Kidney capillary endothelial cell (primary cell): ENCODE data around the gene THSD7A.
"Not testable (repeated sequence)": the region's sequence is repeated elsewhere in the genome, so short reads cannot be mapped to it uniquely, and the experiment has no call there.

Experiments
- DNase-seq: peaks from one replicate; pipeline ENCODE4 v3.0.0-alpha.2; 2018; ENCODE audit warnings: low spot score

The THSD7A gene

DNA sequence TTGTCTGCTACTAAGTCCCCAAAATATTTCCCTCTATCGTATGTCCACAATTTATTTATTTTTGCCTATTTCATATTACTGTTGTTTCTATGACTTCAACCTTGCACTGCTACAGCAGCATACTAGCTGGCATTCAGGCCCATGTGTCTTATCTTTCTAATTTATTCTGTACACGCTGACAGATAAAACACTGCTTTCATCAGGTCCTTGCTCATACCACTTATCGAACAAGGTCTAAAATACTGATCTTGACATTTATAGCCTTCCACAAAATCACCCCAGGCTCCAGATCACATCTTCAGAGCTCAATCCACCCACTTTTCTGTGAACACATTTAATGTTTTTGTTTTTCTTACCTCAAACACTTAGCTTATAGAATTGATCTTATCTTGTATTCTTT, 374.6 kb downstream of the THSD7A start:
- no peak for DNase-seq

DNA sequence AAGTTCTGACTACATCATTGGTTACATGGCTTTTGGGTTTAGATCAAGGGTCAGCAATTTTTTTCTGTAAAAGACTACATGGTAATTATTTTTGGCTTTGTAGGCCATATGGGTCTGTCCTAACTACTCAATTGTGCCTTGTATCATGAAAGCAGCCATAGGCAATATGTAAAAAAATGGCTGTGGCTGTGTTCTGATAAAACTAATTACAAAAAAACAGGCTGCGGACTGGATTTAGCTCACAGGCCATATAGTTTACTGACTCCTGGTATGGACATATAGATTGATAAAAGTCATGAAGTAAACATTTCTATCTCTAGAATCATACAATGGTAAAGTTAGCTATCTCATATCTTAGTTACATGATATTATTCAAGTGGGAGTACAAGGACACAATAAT, 375.4 kb downstream of the THSD7A start:
- DNase-seq, result no peak

DNA sequence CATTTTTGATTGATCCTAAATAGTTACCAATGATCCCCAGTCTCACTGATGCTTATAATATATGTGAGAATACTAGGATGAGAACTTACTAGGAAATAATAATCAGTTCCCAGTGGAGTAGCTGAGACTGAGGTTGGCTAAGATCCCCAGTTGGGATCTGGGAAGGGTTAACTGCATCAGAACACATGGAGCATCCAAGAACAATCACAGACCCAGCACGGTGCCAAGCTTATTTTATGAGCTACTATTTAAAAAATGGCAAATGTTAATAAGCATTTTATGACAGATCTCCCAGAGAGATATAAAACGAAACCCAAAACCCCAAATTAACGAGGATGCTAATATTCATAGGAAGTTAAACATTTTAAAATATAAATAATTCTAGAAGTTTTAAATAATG, 379.5 kb downstream of the THSD7A start:
- no peak for DNase-seq

DNA sequence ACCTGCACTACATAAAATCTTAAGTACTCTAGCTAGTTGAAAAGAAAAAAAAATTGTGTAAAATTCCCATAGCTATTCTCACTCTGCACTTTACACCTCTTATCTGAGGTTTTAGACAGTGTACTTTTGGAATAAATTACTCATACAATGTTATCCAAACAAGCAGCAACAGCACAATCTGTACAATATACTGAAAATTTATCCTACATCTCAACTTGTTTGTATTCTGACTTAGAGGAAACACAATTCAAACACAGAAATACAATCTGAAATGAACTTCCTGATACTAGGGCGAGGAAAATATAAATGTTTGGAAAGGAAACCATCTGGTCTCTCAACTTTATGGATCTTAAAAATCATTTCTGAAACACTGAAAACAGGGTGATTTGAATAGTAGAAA, 381.7 kb downstream of the THSD7A start:
- DNase-seq, result no peak

DNA sequence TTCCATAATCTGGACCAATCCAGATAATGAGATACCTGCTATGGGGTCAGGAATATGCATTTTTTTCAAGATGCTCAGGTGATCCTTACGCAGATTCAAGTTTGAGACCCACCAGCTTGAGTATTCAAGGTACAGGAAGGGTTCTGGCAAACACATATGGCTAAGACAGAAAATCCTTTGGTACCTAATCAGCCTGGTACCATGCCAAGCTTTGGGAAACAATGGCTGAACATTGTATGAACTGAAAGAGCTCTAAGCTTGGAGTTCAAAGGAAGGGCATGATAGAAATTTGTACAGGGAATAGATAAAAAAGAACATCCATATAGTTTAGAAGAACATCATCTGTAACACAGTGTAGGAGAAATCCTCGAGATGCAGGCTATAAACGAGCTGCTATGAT, 382.7 kb downstream of the THSD7A start:
- no peak for DNase-seq

DNA sequence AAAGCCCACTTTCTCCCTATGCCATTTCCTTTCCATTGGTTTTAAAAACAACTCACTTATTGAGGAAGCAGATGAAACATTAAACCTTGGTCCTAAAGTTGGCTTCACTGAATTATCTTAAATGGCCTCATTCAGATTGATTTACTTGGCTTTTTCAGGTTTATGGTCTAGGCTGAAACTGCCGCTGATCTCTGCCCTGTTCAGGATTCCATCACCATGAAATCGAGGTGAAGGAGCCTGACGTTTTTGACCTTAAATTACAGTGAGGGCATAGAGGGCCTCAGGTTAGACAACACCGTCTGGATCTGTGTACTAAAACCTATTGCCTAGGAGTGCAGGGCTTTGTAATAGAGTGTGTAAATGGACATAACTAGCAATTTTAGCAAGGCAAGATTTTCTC, 383.7 kb downstream of the THSD7A start:
- DNase-seq, result no peak

DNA sequence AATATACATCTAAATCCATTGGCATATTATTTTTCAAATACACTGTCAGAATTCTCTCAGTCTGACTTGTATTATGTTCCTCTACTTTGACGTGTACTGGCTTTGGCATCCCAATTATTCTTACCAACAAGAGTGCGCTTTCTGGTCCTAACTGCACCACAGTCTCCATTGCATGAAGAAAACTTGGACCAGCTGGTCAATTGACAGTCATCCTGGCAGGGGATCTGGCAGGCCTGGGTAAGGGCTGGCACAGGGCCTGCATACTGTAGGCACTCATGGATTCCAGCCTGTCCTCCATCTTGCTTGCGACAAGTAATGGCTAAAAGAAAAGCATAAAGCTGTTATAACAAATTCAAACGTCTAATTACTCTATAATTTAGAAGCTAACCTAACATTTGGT, 384.9 kb downstream of the THSD7A start:
- no peak for DNase-seq

DNA sequence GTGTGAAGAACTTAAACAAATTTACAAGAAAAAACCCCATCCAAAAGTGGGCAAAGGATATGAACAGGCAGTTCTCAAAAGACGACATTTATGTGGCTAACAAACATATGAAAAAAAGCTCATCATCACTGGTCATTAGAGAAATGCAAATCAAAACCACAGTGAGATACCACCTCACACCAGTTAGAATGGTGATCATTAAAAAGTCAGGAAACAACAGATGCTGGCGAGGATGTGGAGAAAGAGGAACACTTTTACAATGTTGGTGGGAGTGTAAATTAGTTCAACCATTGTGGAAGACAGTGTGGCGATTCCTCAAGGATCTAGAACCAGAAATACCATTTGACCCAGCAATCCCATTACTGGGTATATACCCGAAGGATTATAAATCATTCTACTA, 388.1 kb downstream of the THSD7A start:
- DNase-seq, result not testable (repeated sequence)

DNA sequence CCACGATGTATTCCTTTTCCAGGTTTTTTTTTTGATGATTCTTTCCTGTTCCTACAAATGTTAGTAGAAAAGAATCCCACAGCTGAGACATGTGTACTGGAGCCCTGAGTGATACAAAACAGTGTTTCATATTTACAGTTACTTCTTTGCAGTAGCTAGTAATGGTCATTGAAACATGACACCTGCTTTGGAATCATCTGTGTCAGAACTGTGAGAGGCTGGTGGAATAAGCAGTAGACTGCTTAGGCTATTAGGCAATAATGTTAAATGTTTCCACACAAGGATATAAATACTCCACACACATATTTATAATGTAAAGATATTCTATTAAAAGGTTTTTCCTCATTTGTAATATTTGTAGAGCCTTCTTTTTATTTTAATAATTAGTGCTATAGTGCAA, 394.0 kb downstream of the THSD7A start:
- no peak for DNase-seq

DNA sequence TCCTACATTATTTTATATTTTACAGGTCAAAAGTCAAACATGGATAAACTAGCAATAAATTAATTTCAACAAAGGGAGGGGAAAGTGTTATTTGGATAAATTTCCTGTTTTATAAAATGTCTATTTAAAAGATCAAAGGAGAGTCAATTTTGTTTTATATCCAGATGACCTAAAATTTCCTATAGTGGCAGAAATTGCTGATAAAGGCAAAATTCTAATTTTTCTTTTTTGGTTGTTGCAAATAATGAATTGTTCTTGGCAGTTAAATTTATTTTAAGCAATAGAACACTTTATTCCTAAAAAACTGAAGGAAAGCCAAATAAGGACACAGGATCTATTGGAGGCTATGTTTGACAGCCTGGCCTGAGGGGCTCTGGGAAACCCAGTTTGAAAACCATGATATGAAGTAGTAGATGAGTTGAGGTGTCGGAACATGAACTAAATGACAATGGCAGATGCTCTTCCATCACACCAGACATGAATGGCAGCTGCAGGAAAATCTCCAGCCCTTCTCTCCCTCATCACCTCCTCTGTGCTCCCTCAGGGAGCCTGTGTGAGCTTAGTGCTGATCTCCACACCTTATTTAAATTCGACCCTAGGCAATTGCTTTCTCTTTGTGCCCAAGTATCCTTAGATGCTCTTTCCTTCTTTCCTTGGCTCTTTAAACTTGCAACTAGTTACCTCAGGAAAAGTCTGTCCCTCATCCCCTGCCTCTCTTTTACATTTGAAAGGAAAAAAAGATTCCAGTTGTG, 395.0 kb downstream of the THSD7A start:
- DNase-seq, result no peak

DNA sequence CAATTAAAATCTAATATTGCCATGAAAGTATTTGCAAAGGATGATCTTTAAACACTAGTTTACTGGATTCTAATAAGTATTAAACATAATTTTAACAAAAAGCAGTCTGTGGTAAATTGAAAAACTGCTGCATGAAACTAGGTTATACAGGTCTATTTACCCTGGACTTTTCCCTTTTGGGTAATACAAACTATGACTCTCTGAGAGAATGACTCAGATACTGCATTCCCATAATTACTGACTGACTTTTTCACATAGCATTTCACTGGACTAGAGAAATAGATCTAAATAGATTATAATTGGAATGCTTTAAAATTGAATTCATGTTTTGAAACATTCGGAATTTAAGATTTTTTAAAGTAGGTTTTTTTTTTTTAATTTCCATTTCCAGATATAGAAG, 395.7 kb downstream of the THSD7A start:
- DNase-seq, result no peak

DNA sequence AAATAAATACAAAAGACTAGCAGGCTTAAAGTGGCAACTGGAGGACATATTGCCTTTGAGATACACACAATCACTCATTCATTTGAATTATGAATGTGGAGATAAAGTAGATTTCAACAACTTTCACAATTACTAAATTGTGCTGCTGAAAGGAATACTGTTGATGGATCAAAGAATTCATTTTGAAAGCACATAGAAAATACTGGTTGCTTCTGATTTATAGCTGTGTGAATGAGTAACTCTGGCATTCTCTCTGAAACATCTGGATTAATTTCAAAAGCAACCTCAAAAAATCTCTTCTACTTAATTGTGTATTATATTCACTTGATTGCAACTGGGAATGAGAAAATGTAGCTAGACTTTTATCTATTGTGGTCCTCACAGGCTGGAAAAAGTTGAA, 397.6 kb downstream of the THSD7A start:
- no peak for DNase-seq

DNA sequence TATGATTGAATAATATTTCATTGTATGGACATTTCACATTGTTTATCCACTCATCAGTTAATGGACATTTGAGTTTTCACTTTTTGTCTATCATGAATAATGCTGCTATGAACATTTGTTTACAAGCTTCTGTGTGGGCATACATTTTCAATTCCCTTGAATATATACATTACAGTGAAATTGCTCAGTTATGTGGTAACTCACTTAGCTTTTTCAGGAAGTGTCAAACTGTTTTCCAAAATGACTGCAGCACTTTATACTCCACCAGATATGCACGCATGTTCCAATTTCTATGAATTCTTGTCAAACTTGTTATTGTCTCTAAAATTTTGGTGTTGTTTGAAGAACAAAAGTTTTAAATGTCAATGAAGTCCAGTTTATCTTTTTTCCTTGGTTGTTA, 401.2 kb downstream of the THSD7A start:
- DNase-seq, result no peak

DNA sequence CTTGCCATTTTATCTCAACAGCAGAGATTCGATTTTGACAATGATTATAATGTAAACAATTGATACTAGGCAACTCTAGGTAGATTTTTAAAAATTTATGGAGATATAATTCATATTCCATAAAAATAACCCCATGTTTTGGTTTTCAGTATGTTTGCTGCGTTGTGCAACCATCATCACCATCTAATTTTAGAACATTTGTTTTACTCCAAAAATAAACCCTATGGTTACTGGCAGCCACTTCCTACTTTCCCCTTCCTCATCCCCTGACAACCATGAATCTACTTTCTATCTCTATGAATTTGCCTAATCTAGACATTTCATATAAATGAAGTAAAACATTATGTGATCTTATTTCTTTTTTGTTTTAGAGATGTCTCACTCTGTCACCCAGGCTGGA, 401.9 kb downstream of the THSD7A start:
- no peak for DNase-seq

DNA sequence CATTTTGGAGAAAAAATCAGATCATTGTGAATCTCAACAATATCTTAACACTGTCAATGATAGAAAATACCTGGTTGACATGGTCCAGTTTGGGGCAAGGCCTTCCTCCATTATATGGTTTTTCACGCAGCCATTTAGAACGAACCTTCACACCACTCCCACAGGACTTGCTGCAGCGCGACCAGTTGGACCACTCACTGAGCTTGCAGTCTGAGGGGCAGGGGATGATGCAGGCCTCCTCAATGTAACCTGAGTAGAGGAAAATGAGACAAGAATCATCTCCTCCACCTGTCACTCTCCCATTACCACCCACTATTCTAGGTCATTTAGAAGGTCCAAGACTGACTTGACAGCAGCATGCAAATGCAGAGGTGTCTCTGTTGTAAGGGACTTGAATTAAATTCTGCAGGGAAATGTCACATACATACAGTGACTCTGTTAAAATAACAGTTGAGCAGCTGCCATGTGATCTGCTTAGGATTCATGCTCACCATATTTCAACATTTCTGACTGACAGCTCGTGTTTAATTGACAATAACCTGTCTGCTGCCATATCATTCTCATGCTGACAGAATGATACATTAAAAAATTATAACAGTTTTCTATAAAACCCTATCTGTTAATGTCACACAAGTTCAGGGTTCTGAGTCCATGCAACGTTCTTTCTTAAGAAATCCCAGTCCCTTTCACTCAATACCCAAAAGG, 403.0 kb downstream of the THSD7A start:
- no peak for DNase-seq

DNA sequence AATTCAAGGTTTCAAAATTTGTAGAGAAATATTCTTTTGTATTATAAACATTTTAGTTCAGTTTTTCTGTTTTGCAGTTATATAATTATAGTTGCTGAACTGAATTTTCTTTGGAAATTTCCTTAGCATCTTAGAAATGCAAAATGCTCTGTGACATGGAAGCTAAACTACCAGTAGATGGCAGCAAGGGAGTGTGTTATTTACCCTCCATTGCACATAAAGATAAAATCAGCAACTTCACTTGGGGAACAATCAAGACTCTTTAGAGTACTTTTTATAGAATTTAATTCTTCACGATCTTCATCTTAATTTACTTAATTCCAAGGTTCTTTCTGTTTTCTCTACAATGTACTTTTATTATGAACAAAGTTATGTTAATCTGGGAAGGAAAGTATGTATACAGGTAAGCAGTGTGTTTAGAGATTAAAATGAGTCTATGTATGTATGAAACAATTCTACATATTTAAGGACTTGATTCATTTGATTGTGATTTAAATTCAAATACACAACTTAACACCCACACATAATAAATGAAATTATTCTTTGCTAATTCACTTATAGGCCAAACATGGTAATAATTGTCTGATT, 404.2 kb downstream of the THSD7A start:
- DNase-seq, result peak; percentile 72

DNA sequence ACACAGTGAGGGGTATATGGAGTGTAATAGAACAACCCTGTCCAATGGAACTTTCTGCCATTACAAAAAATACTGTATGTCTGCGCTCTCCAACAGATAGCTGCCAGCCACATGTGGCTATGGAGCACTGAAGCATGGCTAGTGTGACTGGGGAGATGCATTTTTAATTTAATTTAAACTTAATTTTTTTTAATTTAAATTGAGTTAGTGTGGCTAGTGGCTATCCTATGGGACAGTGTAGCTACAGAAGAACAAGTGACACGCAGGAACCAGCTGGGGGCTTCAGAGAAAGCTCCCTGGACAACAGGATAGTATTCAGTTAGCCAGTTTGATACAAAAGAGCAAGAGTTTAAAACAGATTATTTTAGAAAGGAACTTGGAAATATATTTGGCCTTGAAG, 408.0 kb downstream of the THSD7A start:
- no peak for DNase-seq

DNA sequence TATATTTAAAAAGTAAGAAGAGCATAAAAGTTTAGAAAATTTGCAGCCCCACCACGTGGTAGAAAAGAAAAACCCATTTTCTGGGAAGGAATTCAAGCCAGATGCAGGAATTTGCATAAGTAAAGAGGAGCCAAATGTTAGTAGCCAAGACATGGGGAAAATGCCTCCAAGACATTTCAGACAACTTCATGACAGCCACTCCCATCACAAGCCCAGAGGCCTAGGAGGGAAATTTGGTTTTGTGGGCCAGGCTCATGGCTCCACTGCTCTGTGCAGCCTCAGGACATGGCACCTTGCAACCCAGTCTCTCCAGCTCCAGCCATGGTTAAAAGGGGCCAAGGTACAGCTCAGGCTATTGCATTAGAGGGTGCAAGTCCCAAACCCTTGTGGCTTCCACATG, 411.9 kb downstream of the THSD7A start:
- no peak for DNase-seq

DNA sequence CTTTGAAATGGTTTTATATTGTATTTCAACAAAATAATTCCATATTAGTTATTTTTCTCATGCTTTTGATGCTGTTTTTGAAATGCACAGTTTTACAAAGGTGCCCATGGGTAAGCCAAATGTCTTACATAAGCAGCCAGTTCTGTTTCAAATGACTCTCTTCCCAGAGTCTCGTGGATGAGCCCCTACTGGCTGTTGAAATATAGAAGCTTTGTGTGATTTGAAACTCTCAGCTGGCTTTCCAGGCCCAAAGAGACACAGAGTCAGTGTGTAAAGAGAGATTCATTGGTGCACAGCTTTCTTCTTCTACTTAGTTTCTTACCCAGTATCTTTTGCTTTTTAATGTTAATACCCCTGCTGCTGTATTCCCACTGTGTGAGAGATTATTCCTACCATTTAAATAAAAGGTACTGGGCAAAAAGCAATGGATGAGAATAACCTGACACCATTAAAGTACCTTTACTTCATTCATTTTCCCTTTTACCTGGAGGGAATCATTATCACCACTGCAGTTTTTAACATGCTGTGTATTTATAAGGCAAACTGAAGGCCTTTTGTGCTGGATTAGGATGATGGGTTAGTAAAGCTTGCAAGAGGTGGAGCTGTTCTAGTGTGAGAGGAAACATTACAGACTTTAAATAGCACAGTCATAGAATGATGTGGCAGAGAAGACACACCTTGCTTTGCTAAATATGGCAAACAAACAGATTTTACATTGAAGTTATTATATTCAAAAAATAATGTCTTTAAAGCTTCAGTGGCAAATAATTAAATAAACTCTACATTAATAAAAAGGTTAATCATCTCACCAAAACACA, 415.1 kb downstream of the THSD7A start:
- DNase-seq, result no peak

DNA sequence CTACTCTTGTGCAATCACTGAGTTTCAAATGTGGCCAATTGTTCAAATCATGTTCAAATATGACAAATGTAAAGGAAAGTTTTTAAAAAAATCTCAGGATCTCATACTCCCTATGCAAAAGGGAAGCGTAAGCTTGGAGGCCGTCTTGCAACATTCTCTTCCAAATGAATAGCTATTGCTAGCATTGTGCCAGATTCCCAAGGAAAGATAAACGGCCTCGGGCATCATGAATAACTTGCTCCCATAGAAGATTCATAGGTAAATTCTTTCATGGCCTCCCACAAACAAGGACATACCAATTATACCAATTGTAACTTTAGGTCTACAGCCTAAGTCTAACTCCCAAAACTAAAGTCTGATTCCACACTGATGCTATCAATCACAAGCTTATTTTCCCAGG, 416.9 kb downstream of the THSD7A start:
- DNase-seq, result no peak

DNA sequence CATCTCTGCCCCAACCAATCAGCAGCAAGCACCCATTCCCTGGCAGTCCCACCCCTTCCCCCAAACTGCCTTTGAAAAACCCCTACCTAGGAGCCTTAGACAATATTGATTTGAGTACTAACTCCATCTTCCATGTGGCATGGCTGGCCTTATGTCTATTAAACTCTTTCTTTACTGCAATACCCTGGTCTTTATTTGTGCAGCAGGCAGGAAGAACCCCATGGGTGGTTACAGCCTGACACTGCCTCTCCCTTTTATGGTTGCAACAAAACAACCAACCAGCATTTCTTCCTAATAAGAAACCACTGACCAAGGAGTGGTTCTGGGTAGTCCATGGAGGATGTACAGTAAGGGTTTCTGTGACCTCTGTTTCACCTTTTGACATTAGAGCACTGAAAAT, 418.1 kb downstream of the THSD7A start:
- no peak for DNase-seq

DNA sequence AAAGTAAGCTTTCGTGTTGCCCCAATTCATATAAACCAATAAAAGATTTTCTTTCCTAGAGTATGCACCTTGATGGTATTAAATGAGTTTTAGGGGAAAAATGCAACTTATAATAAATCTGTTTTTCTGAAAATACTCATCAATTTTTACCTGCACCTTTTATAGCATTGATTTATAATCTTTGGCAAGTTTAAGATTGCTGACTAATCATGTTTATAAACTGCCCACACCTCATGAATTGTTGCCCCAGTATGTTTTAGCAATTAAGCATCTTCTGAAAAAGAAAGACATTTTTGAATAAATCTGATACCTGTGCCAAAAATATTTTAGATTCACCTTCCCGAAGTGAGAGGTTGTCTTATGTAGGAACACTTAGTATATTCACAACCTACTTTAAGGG, 420.0 kb downstream of the THSD7A start:
- no peak for DNase-seq
